Astrocyte (in vitro differentiated cells and primary cell): ENCODE data around the gene TAS2R40.

Experiments used
- CTCF ChIP-seq: IDR thresholded peaks from 2 replicates; pipeline ENCODE4 v1.5.1; 2011; ENCODE audit warnings: low read depth, mild to moderate bottlenecking, inconsistent platforms, low read length, moderate library complexity; ENCODE audit not compliant: insufficient read depth
- EZH2 ChIP-seq: IDR thresholded peaks from 2 replicates; pipeline ENCODE4 v1.6.1; 2012; ENCODE audit warnings: mild to moderate bottlenecking, low read length, inconsistent platforms; ENCODE audit not compliant: insufficient read depth

- TF ChIP-seq CTCF (no peak), EZH2 (no peak)
Measured at GRCh38 chr7:143250822-143251221, 29.0 kb downstream of the TAS2R40 start.
